Gastrocnemius medialis (tissue), 4 donors: ENCODE measurements around the gene GTSE1.

Source experiments
- CTCF ChIP-seq, 5 experiments: fragments of 450-650 bp in 3 of 5; fragments of 200-600 bp in 2 of 5; sonication (generic) in 2 of 5; IDR thresholded peaks in 4 of 5; conservative IDR thresholded peaks in 1 of 5; 1 replicate in 4 of 5; 2 replicates in 1 of 5; pipeline ENCODE4 v1.5.1; 2016 to 2019; ENCODE audit warnings: antibody characterized with exemption in 5 of 5, mild to moderate bottlenecking in 3 of 5, moderate library complexity in 3 of 5
- POLR2A ChIP-seq, 2 donors: fragments of 450-650 bp; IDR thresholded peaks; one replicate each; pipeline ENCODE4 v1.6.1; 2017; ENCODE audit warnings: antibody characterized with exemption in 2 of 2, mild to moderate bottlenecking in 2 of 2, moderate library complexity in 2 of 2

GRCh38 chr22:46358766-46359165 is 62.1 kb downstream of the GTSE1 start:
- TF ChIP-seq CTCF (IDR thresholded peaks at IDR 0.05 in 4 of 5, conservative IDR thresholded peaks at IDR 0.05 in 1 of 5) = no peak
- TF ChIP-seq POLR2A (IDR thresholded peaks at IDR 0.05) = no peak
